HepG2 (cell line): ENCODE data around the gene ITIH2. TPM values are rescaled to one million over a fixed set of nuclear protein-coding genes. Genes with fewer than 3 reads are reported as not detected.

Experiments
- CENPX ChIP-seq: sonication (generic); formaldehyde crosslinking; IDR thresholded peaks from 2 replicates; pipeline ENCODE4 v1.9.0; 2021; ENCODE audit warnings: mild to moderate bottlenecking, missing genetic modification reagents, moderate library complexity
- FOXA3 ChIP-seq: IDR thresholded peaks from 2 replicates; pipeline ENCODE4 v1.6.1; 2016; ENCODE audit warnings: missing genetic modification reagents, missing compliant biosample characterization
- HNRNPL ChIP-seq: fragments of 200-400 bp; formaldehyde crosslinking; IDR thresholded peaks from 2 replicates; pipeline ENCODE4 v1.6.1; 2017; ENCODE audit warnings: mild to moderate bottlenecking, low read depth, low read length
- JDP2 ChIP-seq: sonication (generic); formaldehyde crosslinking; IDR thresholded peaks from 2 replicates; pipeline ENCODE4 v1.8.1; 2022; ENCODE audit warnings: missing genetic modification reagents, borderline replicate concordance
- KDM1A ChIP-seq: IDR thresholded peaks from 2 replicates; pipeline ENCODE4 v1.6.1; 2016; ENCODE audit warnings: missing compliant biosample characterization
- KLF11 ChIP-seq: IDR thresholded peaks from 2 replicates; pipeline ENCODE4 v1.6.1; 2016; ENCODE audit warnings: missing compliant biosample characterization
- KLF13 ChIP-seq: sonication (generic); formaldehyde crosslinking; IDR thresholded peaks from 2 replicates; pipeline ENCODE4 v1.4.0; 2020; ENCODE audit warnings: mild to moderate bottlenecking, missing genetic modification reagents
- MBD4 ChIP-seq: IDR thresholded peaks from 2 replicates; pipeline ENCODE4 v1.6.1; 2012; ENCODE audit warnings: low read length, inconsistent platforms, borderline replicate concordance
- MEIS2 ChIP-seq: sonication (generic); formaldehyde crosslinking; IDR thresholded peaks from 2 replicates; pipeline ENCODE4 v1.9.0; 2021; ENCODE audit warnings: mild to moderate bottlenecking, missing genetic modification reagents
- NFIB ChIP-seq: sonication (generic); formaldehyde crosslinking; IDR thresholded peaks from 2 replicates; pipeline ENCODE4 v1.9.0; 2021; ENCODE audit warnings: missing genetic modification reagents, mild to moderate bottlenecking, borderline replicate concordance
- PHF20 ChIP-seq: sonication (generic); formaldehyde crosslinking; IDR thresholded peaks from 2 replicates; pipeline ENCODE4 v1.5.0; 2020; ENCODE audit warnings: mild to moderate bottlenecking, missing genetic modification reagents
- RFX3 ChIP-seq: IDR thresholded peaks from 2 replicates; pipeline ENCODE4 v1.6.1; 2016; ENCODE audit warnings: missing biosample characterization, missing genetic modification reagents
- SRSF1 ChIP-seq: fragments of 200-400 bp; formaldehyde crosslinking; optimal IDR thresholded peaks from 2 replicates; pipeline ENCODE3; 2017; ENCODE audit warnings: mild to moderate bottlenecking, low read depth, low read length, moderate library complexity
- TOE1 ChIP-seq: sonication (generic); formaldehyde crosslinking; IDR thresholded peaks from 2 replicates; pipeline ENCODE4 v1.4.0; 2020; ENCODE audit warnings: mild to moderate bottlenecking, missing genetic modification reagents
- XBP1 ChIP-seq: sonication (generic); formaldehyde crosslinking; IDR thresholded peaks from 2 replicates; pipeline ENCODE4 v1.5.0; 2020; ENCODE audit warnings: missing genetic modification reagents
- ZMYM4 ChIP-seq: sonication (generic); formaldehyde crosslinking; IDR thresholded peaks from 2 replicates; pipeline ENCODE4 v1.8.1; 2023; ENCODE audit warnings: mild to moderate bottlenecking, missing genetic modification reagents
- ZNF12 ChIP-seq: sonication (generic); formaldehyde crosslinking; IDR thresholded peaks from 2 replicates; pipeline ENCODE4 v1.5.0; 2020; ENCODE audit warnings: missing genetic modification reagents
- ZNF180 ChIP-seq: sonication (generic); formaldehyde crosslinking; IDR thresholded peaks from 2 replicates; pipeline ENCODE4 v1.4.0; 2020; ENCODE audit warnings: low read depth, missing genetic modification reagents, borderline replicate concordance
- ZNF501 ChIP-seq: sonication (generic); formaldehyde crosslinking; IDR thresholded peaks from 2 replicates; pipeline ENCODE4 v1.5.1; 2020; ENCODE audit warnings: mild to moderate bottlenecking, moderate library complexity, missing genetic modification reagents
- ZNF546 ChIP-seq: sonication (generic); formaldehyde crosslinking; conservative IDR thresholded peaks from 2 replicates; pipeline ENCODE4 v1.8.1; 2023; ENCODE audit warnings: mild to moderate bottlenecking, missing genetic modification reagents
- ZNF605 ChIP-seq: sonication (generic); formaldehyde crosslinking; IDR thresholded peaks from 2 replicates; pipeline ENCODE4 v1.8.0; 2022; ENCODE audit warnings: mild to moderate bottlenecking, missing genetic modification reagents
- ZNF782 ChIP-seq: sonication (generic); formaldehyde crosslinking; IDR thresholded peaks from 2 replicates; pipeline ENCODE4 v1.4.0; 2020; ENCODE audit warnings: missing genetic modification reagents, mild to moderate bottlenecking, borderline replicate concordance
- ZNF841 ChIP-seq: sonication (generic); formaldehyde crosslinking; IDR thresholded peaks from 2 replicates; pipeline ENCODE4 v1.8.1; 2023; ENCODE audit warnings: missing genetic modification reagents, borderline replicate concordance
- polyA plus RNA-seq, 8 experiments: library from polyadenylated mRNA; depleted of rRNA in 3 of 8; stranded (reverse) in 7 of 8; unstranded in 1 of 8; fragments of >200 nt; fragmentation: Illumina TruSeq in 4 of 8; extraction: Trizol in 4 of 8; gene quantifications; 2 replicates each; pipeline versions ENCODE4 v1.2.1 to v1.2.3, GENCODE V29; 2011 to 2016; ENCODE audit warnings: low read depth in 4 of 8, missing spikeins in 1 of 8, mixed read lengths in 1 of 8; ENCODE audit not compliant: insufficient read depth in 1 of 8
- total RNA-seq, 5 experiments: library from RNA; depleted of rRNA; stranded (reverse); fragments of >200 nt; fragmentation: Illumina TruSeq; extraction: Trizol; gene quantifications; 2 replicates each; pipeline ENCODE4 v1.2.3, GENCODE V29; 2016; ENCODE audit warnings: low read depth in 1 of 5
- TF ChIP-seq, protein P1 (sequence below): IDR thresholded peaks from 2 replicates; pipeline ENCODE4 v1.6.1; 2016; ENCODE audit warnings: low read depth, control low read depth
- TF ChIP-seq, protein P2 (sequence below): sonication (generic); IDR thresholded peaks from 2 replicates; pipeline ENCODE4 v1.6.1; 2016; ENCODE audit warnings: low read depth, borderline replicate concordance
- TF ChIP-seq, protein P3 (sequence below): IDR thresholded peaks from 2 replicates; pipeline ENCODE4 v1.6.1; 2016; ENCODE audit warnings: missing compliant biosample characterization, missing genetic modification reagents, borderline replicate concordance
- TF ChIP-seq, protein P4 (sequence below): sonication (generic); formaldehyde crosslinking; IDR thresholded peaks from 2 replicates; pipeline ENCODE4 v1.5.0; 2020; ENCODE audit warnings: missing genetic modification reagents, mild to moderate bottlenecking, borderline replicate concordance
- TF ChIP-seq, protein P5 (sequence below): IDR thresholded peaks from 2 replicates; pipeline ENCODE4 v1.6.1; 2016; ENCODE audit warnings: control low read depth

Gene ITIH2
- total and polyA plus RNA-seq, 2 of the 13 experiments (the other 11 are each of a cell fraction or from before 2014, with no cell fraction given): 1,197 to 1,427 TPM

DNA sequence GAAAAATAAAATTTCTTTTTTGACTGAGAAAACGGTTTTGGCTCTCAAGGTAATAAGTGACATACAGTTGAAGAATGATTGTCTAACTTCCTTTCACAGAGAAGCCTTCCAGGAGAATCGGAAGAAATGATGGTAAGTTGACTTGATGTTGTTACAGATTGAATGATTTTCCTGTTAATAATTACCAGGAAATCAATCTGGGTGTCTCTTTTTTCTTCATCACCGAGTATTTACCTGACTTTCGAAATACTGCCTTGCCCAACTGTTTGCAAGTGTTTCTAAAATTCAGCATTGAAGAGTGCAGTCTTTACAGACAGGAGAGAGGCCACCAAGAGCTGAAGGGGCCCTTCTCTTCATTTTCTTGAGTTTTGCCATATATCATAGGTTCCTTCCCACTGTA lies 4.0 kb downstream of the ITIH2 start (continued):
- TF ChIP-seq, protein P1, sequence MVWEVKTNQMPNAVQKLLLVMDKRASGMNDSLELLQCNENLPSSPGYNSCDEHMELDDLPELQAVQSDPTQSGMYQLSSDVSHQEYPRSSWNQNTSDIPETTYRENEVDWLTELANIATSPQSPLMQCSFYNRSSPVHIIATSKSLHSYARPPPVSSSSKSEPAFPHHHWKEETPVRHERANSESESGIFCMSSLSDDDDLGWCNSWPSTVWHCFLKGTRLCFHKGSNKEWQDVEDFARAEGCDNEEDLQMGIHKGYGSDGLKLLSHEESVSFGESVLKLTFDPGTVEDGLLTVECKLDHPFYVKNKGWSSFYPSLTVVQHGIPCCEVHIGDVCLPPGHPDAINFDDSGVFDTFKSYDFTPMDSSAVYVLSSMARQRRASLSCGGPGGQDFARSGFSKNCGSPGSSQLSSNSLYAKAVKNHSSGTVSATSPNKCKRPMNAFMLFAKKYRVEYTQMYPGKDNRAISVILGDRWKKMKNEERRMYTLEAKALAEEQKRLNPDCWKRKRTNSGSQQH (CRISPR knock-in tag): 0 out of 2 replicates have a peak, but pooled peaks have one; percentile 59
- no peak for TF ChIP-seq ZNF782 (CRISPR knock-in tag)
- TF ChIP-seq FOXA3 (CRISPR knock-in tag): peak; percentile 97
- no peak for TF ChIP-seq KDM1A
- no peak for TF ChIP-seq ZNF841 (CRISPR knock-in tag)
- TF ChIP-seq, protein P2, sequence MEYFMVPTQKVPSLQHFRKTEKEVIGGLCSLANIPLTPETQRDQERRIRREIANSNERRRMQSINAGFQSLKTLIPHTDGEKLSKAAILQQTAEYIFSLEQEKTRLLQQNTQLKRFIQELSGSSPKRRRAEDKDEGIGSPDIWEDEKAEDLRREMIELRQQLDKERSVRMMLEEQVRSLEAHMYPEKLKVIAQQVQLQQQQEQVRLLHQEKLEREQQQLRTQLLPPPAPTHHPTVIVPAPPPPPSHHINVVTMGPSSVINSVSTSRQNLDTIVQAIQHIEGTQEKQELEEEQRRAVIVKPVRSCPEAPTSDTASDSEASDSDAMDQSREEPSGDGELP: no peak
- TF ChIP-seq PHF20 (CRISPR knock-in tag): no peak
- TF ChIP-seq TOE1 (CRISPR knock-in tag): no peak
- TF ChIP-seq, protein P3, sequence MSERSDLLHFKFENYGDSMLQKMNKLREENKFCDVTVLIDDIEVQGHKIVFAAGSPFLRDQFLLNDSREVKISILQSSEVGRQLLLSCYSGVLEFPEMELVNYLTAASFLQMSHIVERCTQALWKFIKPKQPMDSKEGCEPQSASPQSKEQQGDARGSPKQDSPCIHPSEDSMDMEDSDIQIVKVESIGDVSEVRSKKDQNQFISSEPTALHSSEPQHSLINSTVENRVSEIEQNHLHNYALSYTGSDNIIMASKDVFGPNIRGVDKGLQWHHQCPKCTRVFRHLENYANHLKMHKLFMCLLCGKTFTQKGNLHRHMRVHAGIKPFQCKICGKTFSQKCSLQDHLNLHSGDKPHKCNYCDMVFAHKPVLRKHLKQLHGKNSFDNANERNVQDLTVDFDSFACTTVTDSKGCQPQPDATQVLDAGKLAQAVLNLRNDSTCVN: no peak
- no peak for TF ChIP-seq ZNF501
- no peak for TF ChIP-seq KLF13 (CRISPR knock-in tag)
- TF ChIP-seq ZNF12 (CRISPR knock-in tag): peak; percentile 62; the same call in 1 of the 2 replicates
- no peak for TF ChIP-seq NFIB (CRISPR knock-in tag)
- no peak for TF ChIP-seq HNRNPL
- TF ChIP-seq ZNF605: no peak
- TF ChIP-seq MBD4: peak; percentile 86
- no peak for TF ChIP-seq CENPX
- no peak for TF ChIP-seq ZNF180 (CRISPR knock-in tag)
- no peak for TF ChIP-seq RFX3 (CRISPR knock-in tag)
- TF ChIP-seq, protein P4, sequence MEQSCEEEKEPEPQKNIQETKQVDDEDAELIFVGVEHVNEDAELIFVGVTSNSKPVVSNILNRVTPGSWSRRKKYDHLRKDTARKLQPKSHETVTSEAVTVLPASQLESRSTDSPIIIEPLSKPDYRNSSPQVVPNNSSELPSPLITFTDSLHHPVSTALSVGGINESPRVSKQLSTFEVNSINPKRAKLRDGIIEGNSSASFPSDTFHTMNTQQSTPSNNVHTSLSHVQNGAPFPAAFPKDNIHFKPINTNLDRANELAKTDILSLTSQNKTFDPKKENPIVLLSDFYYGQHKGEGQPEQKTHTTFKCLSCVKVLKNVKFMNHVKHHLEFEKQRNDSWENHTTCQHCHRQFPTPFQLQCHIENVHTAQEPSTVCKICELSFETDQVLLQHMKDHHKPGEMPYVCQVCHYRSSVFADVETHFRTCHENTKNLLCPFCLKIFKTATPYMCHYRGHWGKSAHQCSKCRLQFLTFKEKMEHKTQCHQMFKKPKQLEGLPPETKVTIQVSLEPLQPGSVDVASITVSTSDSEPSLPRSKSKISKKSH (CRISPR knock-in tag): no peak
- no peak for TF ChIP-seq JDP2 (CRISPR knock-in tag)
- no peak; the same call in 1 of the 2 replicates for TF ChIP-seq KLF11 (CRISPR knock-in tag)
- TF ChIP-seq, protein P5, sequence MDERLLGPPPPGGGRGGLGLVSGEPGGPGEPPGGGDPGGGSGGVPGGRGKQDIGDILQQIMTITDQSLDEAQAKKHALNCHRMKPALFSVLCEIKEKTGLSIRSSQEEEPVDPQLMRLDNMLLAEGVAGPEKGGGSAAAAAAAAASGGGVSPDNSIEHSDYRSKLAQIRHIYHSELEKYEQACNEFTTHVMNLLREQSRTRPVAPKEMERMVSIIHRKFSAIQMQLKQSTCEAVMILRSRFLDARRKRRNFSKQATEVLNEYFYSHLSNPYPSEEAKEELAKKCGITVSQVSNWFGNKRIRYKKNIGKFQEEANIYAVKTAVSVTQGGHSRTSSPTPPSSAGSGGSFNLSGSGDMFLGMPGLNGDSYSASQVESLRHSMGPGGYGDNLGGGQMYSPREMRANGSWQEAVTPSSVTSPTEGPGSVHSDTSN (CRISPR knock-in tag): no peak; the same call in 1 of the 2 replicates
- no peak for TF ChIP-seq ZNF546 (CRISPR knock-in tag)
- no peak for TF ChIP-seq XBP1 (CRISPR knock-in tag)
- no peak for TF ChIP-seq SRSF1
- peak; percentile 21; the same call in 1 of the 2 replicates for TF ChIP-seq ZMYM4
- TF ChIP-seq MEIS2 (CRISPR knock-in tag): no peak
